H9 (cell line): ENCODE results near the gene ERBIN. TPM values are rescaled to one million over a fixed set of nuclear protein-coding genes. Genes with fewer than 3 reads are reported as not detected.

Source experiments
- DNase-seq: peaks from one replicate; pipeline ENCODE4 v3.0.0-alpha.2; 2017
- H2AFZ ChIP-seq: one replicate; pipeline ENCODE4 v1.6.1; 2013; ENCODE audit warnings: mild to moderate bottlenecking, low read length, control low read depth, moderate library complexity
- H2AK5ac ChIP-seq: 2 replicates; pipeline ENCODE4 v1.6.1; 2013; ENCODE audit warnings: low read length, control low read depth, mixed read lengths; ENCODE audit not compliant: insufficient read length
- H2BK120ac ChIP-seq: one replicate; pipeline ENCODE4 v1.6.1; 2013; ENCODE audit warnings: low read depth, mild to moderate bottlenecking, low read length, control low read depth, inconsistent platforms; ENCODE audit not compliant: poor library complexity, severe bottlenecking
- H2BK12ac ChIP-seq: 2 replicates; pipeline ENCODE4 v1.6.1; 2013; ENCODE audit warnings: low read length, control low read depth, mixed read lengths, low read depth; ENCODE audit not compliant: insufficient read length
- H2BK15ac ChIP-seq: 2 replicates; pipeline ENCODE4 v1.6.1; 2013; ENCODE audit warnings: low read depth, low read length, control low read depth
- H2BK20ac ChIP-seq: one replicate; pipeline ENCODE4 v1.6.1; 2013; ENCODE audit warnings: low read depth, mild to moderate bottlenecking, low read length, control low read depth, inconsistent platforms; ENCODE audit not compliant: poor library complexity, severe bottlenecking
- H2BK5ac ChIP-seq: 2 replicates; pipeline ENCODE4 v1.6.1; 2013; ENCODE audit warnings: low read length, control low read depth, mixed read lengths; ENCODE audit not compliant: insufficient read length
- H3K14ac ChIP-seq: 2 replicates; pipeline ENCODE4 v1.6.1; 2013; ENCODE audit warnings: low read length, control low read depth; ENCODE audit not compliant: insufficient read depth
- H3K18ac ChIP-seq: 2 replicates; pipeline ENCODE4 v1.6.1; 2013; ENCODE audit warnings: low read depth, mild to moderate bottlenecking, mixed read lengths, low read length, control low read depth; ENCODE audit not compliant: insufficient read length
- H3K23ac ChIP-seq: 2 replicates; pipeline ENCODE4 v1.6.1; 2013; ENCODE audit warnings: low read length, control low read depth, mixed read lengths, low read depth; ENCODE audit not compliant: insufficient read length
- H3K23me2 ChIP-seq: 2 replicates; pipeline ENCODE4 v1.6.1; 2013; ENCODE audit warnings: low read depth, mild to moderate bottlenecking, mixed read lengths, low read length, control low read depth; ENCODE audit not compliant: insufficient read length, poor library complexity, severe bottlenecking
- H3K27ac ChIP-seq: 2 replicates; pipeline ENCODE4 v1.5.1; 2013; ENCODE audit warnings: low read length, control low read depth, mixed read lengths, low read depth; ENCODE audit not compliant: insufficient read length
- H3K27me3 ChIP-seq: 2 replicates; pipeline ENCODE4 v1.6.1; 2013; ENCODE audit warnings: low read length, control low read depth, inconsistent platforms; ENCODE audit not compliant: insufficient read depth
- H3K4ac ChIP-seq: 2 replicates; pipeline ENCODE4 v1.6.1; 2013; ENCODE audit warnings: low read depth, mild to moderate bottlenecking, control low read depth, inconsistent platforms, low read length, moderate library complexity
- H3K4me1 ChIP-seq: 2 replicates; pipeline ENCODE4 v1.6.1; 2013; ENCODE audit warnings: low read length, control low read depth, inconsistent platforms; ENCODE audit not compliant: insufficient read depth
- H3K4me2 ChIP-seq: 2 replicates; pipeline ENCODE4 v1.6.1; 2013; ENCODE audit warnings: low read length, control low read depth, mixed read lengths; ENCODE audit not compliant: insufficient read length, insufficient read depth
- H3K56ac ChIP-seq: 2 replicates; pipeline ENCODE4 v1.6.1; 2013; ENCODE audit warnings: low read depth, mild to moderate bottlenecking, mixed read lengths, low read length, control low read depth; ENCODE audit not compliant: insufficient read length
- H3K79me1 ChIP-seq: 2 replicates; pipeline ENCODE4 v1.6.1; 2013; ENCODE audit warnings: low read depth, mild to moderate bottlenecking, moderate library complexity, low read length, control low read depth, inconsistent platforms; ENCODE audit not compliant: insufficient read depth, poor library complexity, severe bottlenecking
- H3K79me2 ChIP-seq: 2 replicates; pipeline ENCODE4 v1.6.1; 2013; ENCODE audit warnings: low read length, control low read depth, inconsistent platforms; ENCODE audit not compliant: insufficient read depth
- H3K9ac ChIP-seq: 2 replicates; pipeline ENCODE4 v1.6.1; 2013; ENCODE audit warnings: low read length, control low read depth, mixed read lengths; ENCODE audit not compliant: insufficient read length; ENCODE audit errors: extremely low read depth
- H3K9me3 ChIP-seq: one replicate; pipeline ENCODE4 v1.6.1; 2013; ENCODE audit warnings: low read depth, low read length, inconsistent platforms; ENCODE audit not compliant: control insufficient read depth
- H3T11ph ChIP-seq: one replicate; pipeline ENCODE4 v1.6.1; 2013; ENCODE audit warnings: mild to moderate bottlenecking, low read length, control low read depth, inconsistent platforms
- H4K20me1 ChIP-seq: one replicate; pipeline ENCODE4 v1.6.1; 2013; ENCODE audit not compliant: control insufficient read depth, insufficient read length, insufficient read depth
- H4K5ac ChIP-seq: 2 replicates; pipeline ENCODE4 v1.6.1; 2013; ENCODE audit warnings: low read depth, mild to moderate bottlenecking, mixed read lengths, low read length, control low read depth; ENCODE audit not compliant: insufficient read length
- H4K8ac ChIP-seq: replicated peaks from 2 replicates; pipeline ENCODE4 v1.6.1; 2013; ENCODE audit warnings: low read length, control low read depth, mixed read lengths, low read depth; ENCODE audit not compliant: insufficient read length
- H4K91ac ChIP-seq: 2 replicates; pipeline ENCODE4 v1.6.1; 2013; ENCODE audit warnings: low read depth, mild to moderate bottlenecking, moderate library complexity, mixed read lengths, low read length, control low read depth; ENCODE audit not compliant: insufficient read length
- H3K27ac Mint-ChIP-seq, 3 experiments: 2 replicates in 2 of 3; 3 replicates in 1 of 3; pipeline ENCODE4 v1.8.0; 2020 to 2021; ENCODE audit warnings: mixed read lengths in 3 of 3, mild to moderate bottlenecking in 1 of 3, moderate library complexity in 1 of 3
- H3K27me3 Mint-ChIP-seq: 2 replicates; pipeline ENCODE4 v1.8.0; 2021; ENCODE audit warnings: low read depth, mild to moderate bottlenecking, moderate library complexity, mixed read lengths
- H3K36me3 Mint-ChIP-seq, 3 experiments: 2 replicates in 2 of 3; 3 replicates in 1 of 3; pipeline ENCODE4 v1.8.0; 2020 to 2021; ENCODE audit warnings: low read depth in 3 of 3, mixed read lengths in 3 of 3; ENCODE audit not compliant: insufficient read depth in 1 of 3
- H3K4me1 Mint-ChIP-seq, 2 experiments: 2 replicates each; pipeline ENCODE4 v1.8.0; 2020; ENCODE audit warnings: mixed read lengths in 2 of 2
- H3K4me3 Mint-ChIP-seq, 2 experiments: 2 replicates in 1 of 2; 3 replicates in 1 of 2; pipeline ENCODE4 v1.8.0; 2020 to 2021; ENCODE audit warnings: mild to moderate bottlenecking in 2 of 2, mixed read lengths in 2 of 2, moderate library complexity in 1 of 2
- H3K9me3 Mint-ChIP-seq, 2 experiments: 2 replicates in 1 of 2; 3 replicates in 1 of 2; pipeline ENCODE4 v1.8.0; 2020; ENCODE audit warnings: mild to moderate bottlenecking in 2 of 2, mixed read lengths in 2 of 2, moderate library complexity in 1 of 2
- WGBS: extraction: QIAGEN DNeasy Blood & Tissue Kit; methylation state at CpG from one replicate; pipeline ENCODE4 v1.1.7; 2013; ENCODE audit warnings: missing lambda C conversion rate, low lambda C conversion rate, mixed read lengths; ENCODE audit not compliant: insufficient read length; ENCODE audit errors: extremely low coverage; 5-methylcytosine and 5-hydroxymethylcytosine counted together
- total RNA-seq: library from RNA; stranded (reverse); gene quantifications from 2 replicates; pipeline ENCODE4 v1.2.1, GENCODE V29; 2021
- TF ChIP-seq, protein P1 (sequence below): fragments of 200-600 bp; sonication (generic); conservative IDR thresholded peaks from 3 replicates; pipeline ENCODE4 v1.8.0; 2021; ENCODE audit warnings: antibody characterized with exemption, mild to moderate bottlenecking

Gene ERBIN
- total RNA-seq, 1 experiment from 2014 or later = 42.9 TPM

DNA sequence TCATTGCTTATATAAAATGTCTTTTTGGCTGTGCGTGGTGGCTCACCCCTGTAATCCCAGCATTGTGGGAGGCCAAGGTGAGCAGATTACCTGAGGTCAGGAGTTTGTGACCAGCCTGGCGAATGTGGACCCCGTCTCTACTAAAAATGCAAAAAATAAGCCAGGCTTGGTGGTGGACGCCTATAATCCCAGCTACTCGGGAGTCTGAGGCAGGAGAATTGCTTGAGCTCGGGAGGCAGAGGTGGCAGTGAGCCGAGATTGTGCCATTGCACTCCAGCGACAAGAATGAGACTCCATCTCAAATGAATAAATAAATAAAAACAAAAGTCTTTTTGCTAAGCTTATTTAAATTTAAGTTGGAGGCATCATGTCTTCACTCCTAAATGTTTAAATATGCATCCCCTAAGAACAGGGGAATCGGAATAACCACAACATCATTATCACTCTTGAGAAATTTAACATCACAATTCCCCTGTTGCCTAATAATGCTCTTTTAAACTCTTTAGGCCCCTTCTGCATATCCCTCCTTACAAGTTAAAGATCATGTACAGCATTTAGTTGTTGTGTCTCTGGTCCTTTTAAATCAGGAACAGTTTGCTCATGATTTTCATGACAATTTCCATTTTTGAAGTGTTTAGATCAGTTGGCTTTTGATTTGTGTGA lies 72.8 kb downstream of the ERBIN start:
- Histone ChIP-seq H4K91ac (no peak overlapping the region), H2BK15ac (no peak overlapping the region), H3K4me2 (peak overlapping the region; percentile 20), H3K23me2 (no peaks in the 10 kb centered on the region), H3K9me3 (no peaks in the 10 kb centered on the region), H3K14ac (no peak overlapping the region), H3K23ac (no peak overlapping the region), H2BK20ac (no peak overlapping the region), H3T11ph (no peak overlapping the region), H4K8ac (no peak overlapping the region), H2AK5ac (no peak overlapping the region), H2BK5ac (no peak overlapping the region), H3K9ac (no peak overlapping the region), H4K5ac (no peak overlapping the region), H3K4ac (no peak overlapping the region), H3K18ac (no peak overlapping the region), H3K4me1 (no peaks in the 10 kb centered on the region), H3K27ac (no peak overlapping the region), H2BK120ac (no peak overlapping the region), H2BK12ac (no peak overlapping the region), H3K79me2 (no peaks in the 10 kb centered on the region; the same call in 1 of the 2 replicates), H3K56ac (no peak overlapping the region), H3K79me1 (peaks cover 6% of the 10 kb centered on the region), H3K27me3 (no peaks in the 10 kb centered on the region), H4K20me1 (no peaks in the 10 kb centered on the region), H2AFZ (no peak overlapping the region)
- no peaks in the 10 kb centered on the region for H3K9me3 Mint-ChIP-seq
- WGBS = no CpG with 5 or more reads among the region's 9 CpGs
- H3K4me3 Mint-ChIP-seq = peak overlapping the region in 1 of 2 experiments; percentile 63; a peak in 2 of 5 replicates
- H3K27ac Mint-ChIP-seq = peak overlapping the region; percentile 62 to 94 (median 84)
- H3K4me1 Mint-ChIP-seq = peaks cover 14 to 16% of the 10 kb centered on the region in 2 experiments
- no peak for DNase-seq
- TF ChIP-seq, protein P1, sequence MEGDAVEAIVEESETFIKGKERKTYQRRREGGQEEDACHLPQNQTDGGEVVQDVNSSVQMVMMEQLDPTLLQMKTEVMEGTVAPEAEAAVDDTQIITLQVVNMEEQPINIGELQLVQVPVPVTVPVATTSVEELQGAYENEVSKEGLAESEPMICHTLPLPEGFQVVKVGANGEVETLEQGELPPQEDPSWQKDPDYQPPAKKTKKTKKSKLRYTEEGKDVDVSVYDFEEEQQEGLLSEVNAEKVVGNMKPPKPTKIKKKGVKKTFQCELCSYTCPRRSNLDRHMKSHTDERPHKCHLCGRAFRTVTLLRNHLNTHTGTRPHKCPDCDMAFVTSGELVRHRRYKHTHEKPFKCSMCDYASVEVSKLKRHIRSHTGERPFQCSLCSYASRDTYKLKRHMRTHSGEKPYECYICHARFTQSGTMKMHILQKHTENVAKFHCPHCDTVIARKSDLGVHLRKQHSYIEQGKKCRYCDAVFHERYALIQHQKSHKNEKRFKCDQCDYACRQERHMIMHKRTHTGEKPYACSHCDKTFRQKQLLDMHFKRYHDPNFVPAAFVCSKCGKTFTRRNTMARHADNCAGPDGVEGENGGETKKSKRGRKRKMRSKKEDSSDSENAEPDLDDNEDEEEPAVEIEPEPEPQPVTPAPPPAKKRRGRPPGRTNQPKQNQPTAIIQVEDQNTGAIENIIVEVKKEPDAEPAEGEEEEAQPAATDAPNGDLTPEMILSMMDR = no peak
- peaks cover 17 to 30% (median 19%) of the 10 kb centered on the region in 3 experiments; a peak in 6 of 7 replicates for H3K36me3 Mint-ChIP-seq
- no peaks in the 10 kb centered on the region for H3K27me3 Mint-ChIP-seq
